GM23248 (cell line): ENCODE data around the gene RNF20. TPM values are rescaled to one million over a fixed set of nuclear protein-coding genes. Genes with fewer than 3 reads are reported as not detected.

Experiments
- DNase-seq: peaks from one replicate; pipeline ENCODE4 v3.0.0-alpha.2; 2015
- H2AFZ ChIP-seq: fragments of 200-600 bp; sonication (generic); 2 replicates; pipeline ENCODE4 v1.6.1; 2016; ENCODE audit warnings: antibody characterized with exemption
- H3F3A ChIP-seq: fragments of 200-600 bp; sonication (generic); 2 replicates; pipeline ENCODE4 v1.6.1; 2016; ENCODE audit warnings: mild to moderate bottlenecking, antibody characterized with exemption, mixed run types; ENCODE audit not compliant: insufficient read depth
- H3K27ac ChIP-seq: fragments of 200-600 bp; sonication (generic); 2 replicates; pipeline ENCODE4 v1.5.1; 2016; ENCODE audit warnings: mild to moderate bottlenecking
- H3K27me3 ChIP-seq: fragments of 200-600 bp; sonication (generic); replicated peaks from 2 replicates; pipeline ENCODE4 v1.6.1; 2016; ENCODE audit warnings: mild to moderate bottlenecking; ENCODE audit not compliant: insufficient read depth
- H3K36me3 ChIP-seq: fragments of 200-600 bp; sonication (generic); 2 replicates; pipeline ENCODE4 v1.6.1; 2016; ENCODE audit warnings: low read depth, mild to moderate bottlenecking
- H3K4me1 ChIP-seq: fragments of 200-600 bp; sonication (generic); 2 replicates; pipeline ENCODE4 v1.6.1; 2016; ENCODE audit warnings: mild to moderate bottlenecking; ENCODE audit not compliant: insufficient read depth
- H3K4me2 ChIP-seq: fragments of 200-600 bp; sonication (generic); one replicate; pipeline ENCODE4 v1.6.1; 2016; ENCODE audit warnings: mild to moderate bottlenecking; ENCODE audit not compliant: unreplicated experiment
- H3K4me3 ChIP-seq: fragments of 200-600 bp; sonication (generic); 2 replicates; pipeline ENCODE4 v1.5.1; 2016; ENCODE audit warnings: mild to moderate bottlenecking
- H3K79me2 ChIP-seq: fragments of 200-600 bp; sonication (generic); 2 replicates; pipeline ENCODE4 v1.6.1; 2016; ENCODE audit warnings: mild to moderate bottlenecking; ENCODE audit not compliant: insufficient read depth
- H3K9ac ChIP-seq: fragments of 200-600 bp; sonication (generic); 2 replicates; pipeline ENCODE4 v1.6.1; 2016; ENCODE audit warnings: mild to moderate bottlenecking
- H3K9me2 ChIP-seq: fragments of 200-600 bp; sonication (generic); 2 replicates; pipeline ENCODE4 v1.6.1; 2016; ENCODE audit warnings: mixed run types, mild to moderate bottlenecking, moderate library complexity; ENCODE audit not compliant: insufficient read depth
- H3K9me3 ChIP-seq: fragments of 200-600 bp; sonication (generic); one replicate; pipeline ENCODE4 v1.6.1; 2017; ENCODE audit warnings: low read depth
- H4K20me1 ChIP-seq: fragments of 200-600 bp; sonication (generic); 2 replicates; pipeline ENCODE4 v1.6.0; 2016; ENCODE audit not compliant: insufficient read depth
- EZH2 ChIP-seq: fragments of 200-600 bp; sonication (generic); IDR thresholded peaks from 2 replicates; pipeline ENCODE4 v1.6.1; 2018; ENCODE audit warnings: antibody characterized with exemption, mild to moderate bottlenecking; ENCODE audit not compliant: insufficient read depth, poor library complexity, severe bottlenecking
- EZH2phosphoT487 ChIP-seq: fragments of 200-600 bp; sonication (generic); IDR thresholded peaks from 2 replicates; pipeline ENCODE4 v1.6.1; 2018; ENCODE audit warnings: antibody characterized with exemption, moderate library complexity, mild to moderate bottlenecking, low read depth; ENCODE audit not compliant: insufficient read depth
- WGBS, 2 experiments: methylation state at CpG; one replicate each; pipeline ENCODE4 v1.1.6; 2015 to 2017; ENCODE audit warnings: low lambda C conversion rate in 2 of 2, low coverage in 1 of 2; ENCODE audit errors: missing lambda C conversion rate in 2 of 2; 5-methylcytosine and 5-hydroxymethylcytosine counted together
- in situ Hi-C: fragments of 300-500 bp; cut with MboI; formaldehyde crosslinking; loops from 2 replicates; pipeline ENCODE4 v1.15.0; 2020
- polyA plus RNA-seq: library from polyadenylated mRNA; unstranded; fragments of >200 nt; fragmentation: Nextera tagmentation; extraction: Ambion mirVana; gene quantifications from 2 replicates; pipeline ENCODE4 v1.2.1, GENCODE V29; 2016
- total RNA-seq: library from RNA; depleted of rRNA; stranded (reverse); fragments of >200 nt; shearing (Covaris generic); gene quantifications from 2 replicates; pipeline ENCODE4 v1.2.3, GENCODE V29; 2014

RNF20 gene
- total and polyA plus RNA-seq, 2 experiments from 2014 or later = 26.3 to 34.3 TPM

- no peaks in the 10 kb centered on the region; the same call in 1 of the 2 replicates for H3K9me2 ChIP-seq
- H3K27me3 ChIP-seq = no peaks in the 10 kb centered on the region
- no peak for TF ChIP-seq EZH2
- TF ChIP-seq EZH2phosphoT487 = no peak
- no peak for DNase-seq
- H3K36me3 ChIP-seq = no peaks in the 10 kb centered on the region
- in situ Hi-C loops = no loop called here
- no peaks in the 10 kb centered on the region for H4K20me1 ChIP-seq
- H3K4me2 ChIP-seq = no peak overlapping the region
- no peak overlapping the region for H3K4me3 ChIP-seq
- peaks cover 4% of the 10 kb centered on the region; the same call in 1 of the 2 replicates for H3K4me1 ChIP-seq
- no peak overlapping the region for H2AFZ ChIP-seq
- no peaks in the 10 kb centered on the region for H3K9me3 ChIP-seq
- no peaks in the 10 kb centered on the region for H3K79me2 ChIP-seq
- no peak overlapping the region for H3K9ac ChIP-seq
- 87 to 88% methylated on average over 3 of the region's 3 CpGs for WGBS, 2 experiments
- no peak overlapping the region for H3K27ac ChIP-seq
- H3F3A ChIP-seq = no peaks in the 10 kb centered on the region
Observed at GRCh38 chr9:101590901-101591300, 57.2 kb downstream of the RNF20 start.

- TF ChIP-seq EZH2 = no peak
- no peak for TF ChIP-seq EZH2phosphoT487
- Histone ChIP-seq H3K9me2 (no peaks in the 10 kb centered on the region; the same call in 1 of the 2 replicates), H3K27me3 (no peaks in the 10 kb centered on the region), H2AFZ (no peak overlapping the region), H3K36me3 (no peaks in the 10 kb centered on the region), H3K4me2 (no peak overlapping the region), H3F3A (no peaks in the 10 kb centered on the region), H3K4me3 (no peak overlapping the region), H3K27ac (no peak overlapping the region), H3K79me2 (no peaks in the 10 kb centered on the region), H3K4me1 (peaks cover 4% of the 10 kb centered on the region; the same call in 1 of the 2 replicates), H3K9me3 (no peaks in the 10 kb centered on the region), H3K9ac (no peak overlapping the region), H4K20me1 (no peaks in the 10 kb centered on the region)
- DNase-seq = no peak
- in situ Hi-C loops = no loop called here
Observed at GRCh38 chr9:101591787-101592446, 58.3 kb downstream of the RNF20 start.

- H3K9me2 ChIP-seq = no peaks in the 10 kb centered on the region; the same call in 1 of the 2 replicates
- H3K36me3 ChIP-seq = no peaks in the 10 kb centered on the region
- no peaks in the 10 kb centered on the region for H3K27me3 ChIP-seq
- no peaks in the 10 kb centered on the region for H3F3A ChIP-seq
- H3K4me2 ChIP-seq = no peak overlapping the region
- no peak for TF ChIP-seq EZH2phosphoT487
- no peak overlapping the region for H3K4me3 ChIP-seq
- peak; percentile 2 for DNase-seq
- H3K27ac ChIP-seq = no peak overlapping the region
- no peaks in the 10 kb centered on the region for H3K9me3 ChIP-seq
- no peak overlapping the region for H3K9ac ChIP-seq
- no peaks in the 10 kb centered on the region for H4K20me1 ChIP-seq
- peaks cover 4% of the 10 kb centered on the region; the same call in 1 of the 2 replicates for H3K4me1 ChIP-seq
- no peaks in the 10 kb centered on the region for H3K79me2 ChIP-seq
- in situ Hi-C loops = no loop called here
- no peak overlapping the region for H2AFZ ChIP-seq
Observed at GRCh38 chr9:101592788-101593187, 59.1 kb downstream of the RNF20 start.

- H3K9me3 ChIP-seq = no peaks in the 10 kb centered on the region
- H3K9ac ChIP-seq = no peak overlapping the region
- no peak overlapping the region for H2AFZ ChIP-seq
- no peaks in the 10 kb centered on the region; the same call in 1 of the 2 replicates for H3K9me2 ChIP-seq
- WGBS, 2 experiments = 56 to 75% methylated on average over 2 of the region's 2 CpGs
- no peaks in the 10 kb centered on the region for H3K36me3 ChIP-seq
- no peak overlapping the region for H3K4me3 ChIP-seq
- no peak overlapping the region for H3K4me2 ChIP-seq
- H3K27ac ChIP-seq = no peak overlapping the region
- no peak for DNase-seq
- no peaks in the 10 kb centered on the region for H3K27me3 ChIP-seq
- in situ Hi-C loops = no loop called here
- H3F3A ChIP-seq = no peaks in the 10 kb centered on the region
- TF ChIP-seq EZH2 (no peak), EZH2phosphoT487 (no peak)
- H3K4me1 ChIP-seq = peaks cover 4% of the 10 kb centered on the region; the same call in 1 of the 2 replicates
- no peaks in the 10 kb centered on the region for H3K79me2 ChIP-seq
- H4K20me1 ChIP-seq = no peaks in the 10 kb centered on the region
Observed at GRCh38 chr9:101593345-101593744, 59.7 kb downstream of the RNF20 start.

GRCh38 chr9:101594796-101595195, 61.1 kb downstream of the RNF20 start, which contains the start of gene PPP3R2:
TSS of gene PPP3R2 (minus strand) at chr9:101594969. CDS start at chr9:101594921, 48 bp downstream.
- Histone ChIP-seq H3K9me3 (no peaks in the 10 kb centered on the region), H3K4me1 (0 out of 2 replicates have a peak, but pooled peaks cover under 1% of the 10 kb centered on the region), H3K27ac (no peak within 1 kb of the TSS), H4K20me1 (no peaks in the 10 kb centered on the region), H3K79me2 (no peaks in the 10 kb centered on the region), H3K9me2 (no peaks in the 10 kb centered on the region; the same call in 1 of the 2 replicates), H3K9ac (no peak within 1 kb of the TSS), H3K4me2 (no peak within 1 kb of the TSS), H2AFZ (no peak within 1 kb of the TSS), H3K36me3 (no peaks in the 10 kb centered on the region), H3K27me3 (no peaks in the 10 kb centered on the region; the same call in 1 of the 2 replicates), H3F3A (no peaks in the 10 kb centered on the region), H3K4me3 (no peak within 1 kb of the TSS)
- DNase-seq = no peak
- TF ChIP-seq EZH2phosphoT487 (no peak), EZH2 (no peak)
- WGBS, 2 experiments = 74 to 94% methylated on average over 8 to 19 of the region's 19 CpGs
- in situ Hi-C loops = no loop called here
